ENCODE results near the gene DTHD1.

- TF ChIP-seq, protein P1, sequence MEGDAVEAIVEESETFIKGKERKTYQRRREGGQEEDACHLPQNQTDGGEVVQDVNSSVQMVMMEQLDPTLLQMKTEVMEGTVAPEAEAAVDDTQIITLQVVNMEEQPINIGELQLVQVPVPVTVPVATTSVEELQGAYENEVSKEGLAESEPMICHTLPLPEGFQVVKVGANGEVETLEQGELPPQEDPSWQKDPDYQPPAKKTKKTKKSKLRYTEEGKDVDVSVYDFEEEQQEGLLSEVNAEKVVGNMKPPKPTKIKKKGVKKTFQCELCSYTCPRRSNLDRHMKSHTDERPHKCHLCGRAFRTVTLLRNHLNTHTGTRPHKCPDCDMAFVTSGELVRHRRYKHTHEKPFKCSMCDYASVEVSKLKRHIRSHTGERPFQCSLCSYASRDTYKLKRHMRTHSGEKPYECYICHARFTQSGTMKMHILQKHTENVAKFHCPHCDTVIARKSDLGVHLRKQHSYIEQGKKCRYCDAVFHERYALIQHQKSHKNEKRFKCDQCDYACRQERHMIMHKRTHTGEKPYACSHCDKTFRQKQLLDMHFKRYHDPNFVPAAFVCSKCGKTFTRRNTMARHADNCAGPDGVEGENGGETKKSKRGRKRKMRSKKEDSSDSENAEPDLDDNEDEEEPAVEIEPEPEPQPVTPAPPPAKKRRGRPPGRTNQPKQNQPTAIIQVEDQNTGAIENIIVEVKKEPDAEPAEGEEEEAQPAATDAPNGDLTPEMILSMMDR (conservative IDR thresholded peaks at IDR 0.05; ENCODE audit: low read depth, low read length): no peak
- TF ChIP-seq EZH2phosphoT487 (IDR thresholded peaks at IDR 0.05; ENCODE audit: borderline replicate concordance, low read length): no peak
- no peak for TF ChIP-seq EZH2 (IDR thresholded peaks at IDR 0.05; ENCODE audit: low read length, unreplicated experiment)
These were observed 110.0 kb downstream of the DTHD1 start for GRCh38 chr4:36391411-36391810.

Measured in PC-3 (cell line).